ENCODE results near the gene ATG10. TPM values are rescaled to one million over a fixed set of nuclear protein-coding genes. Genes with fewer than 3 reads are reported as not detected.
A peak's percentile ranks its signal among the peaks of the same experiment; 100 is the strongest.
"Not testable (repeated sequence)": the region's sequence is repeated elsewhere in the genome, so short reads cannot be mapped to it uniquely, and the experiment has no call there.

Gene ATG10
- total and polyA plus RNA-seq, 2 donors, result 10.4 to 12.7 TPM

- H3K4me1 ChIP-seq (ENCODE audit: control insufficient read depth in 2 of 2, insufficient read depth in 2 of 2, low read length in 2 of 2); H3K4me3 ChIP-seq (ENCODE audit: low read length in 2 of 2); H3K27ac ChIP-seq (ENCODE audit: low read depth in 1 of 2, low read length in 1 of 2); H3K9me3 ChIP-seq (ENCODE audit: control insufficient read depth in 2 of 2, insufficient read depth in 1 of 2, low read length in 1 of 2); H3K27me3 ChIP-seq (ENCODE audit: control insufficient read depth in 2 of 2, insufficient read depth in 1 of 2, low read length in 1 of 2); DNase-seq (ENCODE audit: low read depth in 6 of 9, low spot score in 9 of 9): not testable (repeated sequence)
- peaks cover 19 to 35% of the 10 kb centered on the region in 2 donors for H3K36me3 ChIP-seq (ENCODE audit: control insufficient read depth in 2 of 2, insufficient read depth in 2 of 2, low read length in 1 of 2)
- WGBS, result 93% methylated on average over 24 of the region's 24 CpGs
Measured at GRCh38 chr5:82272571-82273356, 300.9 kb downstream of the ATG10 start.

GRCh38 chr5:82273426-82273825, 301.6 kb downstream of the ATG10 start:
- not testable (repeated sequence) for H3K27me3 ChIP-seq (ENCODE audit: control insufficient read depth in 2 of 2, insufficient read depth in 1 of 2, low read length in 1 of 2); H3K27ac ChIP-seq (ENCODE audit: low read depth in 1 of 2, low read length in 1 of 2); H3K4me1 ChIP-seq (ENCODE audit: control insufficient read depth in 2 of 2, insufficient read depth in 2 of 2, low read length in 2 of 2); DNase-seq (ENCODE audit: low read depth in 6 of 9, low spot score in 9 of 9); H3K9me3 ChIP-seq (ENCODE audit: control insufficient read depth in 2 of 2, insufficient read depth in 1 of 2, low read length in 1 of 2); H3K4me3 ChIP-seq (ENCODE audit: low read length in 2 of 2)
- peaks cover 19 to 35% of the 10 kb centered on the region in 2 donors for H3K36me3 ChIP-seq (ENCODE audit: control insufficient read depth in 2 of 2, insufficient read depth in 2 of 2, low read length in 1 of 2)
- WGBS, result 96% methylated on average over 4 of the region's 4 CpGs

- DNase-seq (ENCODE audit: low read depth in 6 of 9, low spot score in 9 of 9), result no peak
- Histone ChIP-seq H3K4me3 (ENCODE audit: low read length in 2 of 2) (no peak overlapping the region), H3K27ac (ENCODE audit: low read depth in 1 of 2, low read length in 1 of 2) (no peak overlapping the region), H3K9me3 (ENCODE audit: control insufficient read depth in 2 of 2, insufficient read depth in 1 of 2, low read length in 1 of 2) (no peaks in the 10 kb centered on the region), H3K4me1 (ENCODE audit: control insufficient read depth in 2 of 2, insufficient read depth in 2 of 2, low read length in 2 of 2) (peaks cover 8 to 12% of the 10 kb centered on the region in 2 donors), H3K36me3 (ENCODE audit: control insufficient read depth in 2 of 2, insufficient read depth in 2 of 2, low read length in 1 of 2) (peaks cover 19 to 33% of the 10 kb centered on the region in 2 donors), H3K27me3 (ENCODE audit: control insufficient read depth in 2 of 2, insufficient read depth in 1 of 2, low read length in 1 of 2) (no peaks in the 10 kb centered on the region)
- WGBS, result 98% methylated on average over 31 of the region's 31 CpGs
Measured at GRCh38 chr5:82274343-82275211, 302.8 kb downstream of the ATG10 start.

GRCh38 chr5:82275216-82275664, 303.4 kb downstream of the ATG10 start:
- no peaks in the 10 kb centered on the region for H3K27me3 ChIP-seq (ENCODE audit: control insufficient read depth in 2 of 2, insufficient read depth in 1 of 2, low read length in 1 of 2)
- no peaks in the 10 kb centered on the region for H3K9me3 ChIP-seq (ENCODE audit: control insufficient read depth in 2 of 2, insufficient read depth in 1 of 2, low read length in 1 of 2)
- WGBS, result 100% methylated on average over 1 of the region's 1 CpG
- no peak overlapping the region for H3K4me3 ChIP-seq (ENCODE audit: low read length in 2 of 2)
- peaks cover 19 to 33% of the 10 kb centered on the region in 2 donors for H3K36me3 ChIP-seq (ENCODE audit: control insufficient read depth in 2 of 2, insufficient read depth in 2 of 2, low read length in 1 of 2)
- peaks cover 8 to 12% of the 10 kb centered on the region in 2 donors for H3K4me1 ChIP-seq (ENCODE audit: control insufficient read depth in 2 of 2, insufficient read depth in 2 of 2, low read length in 2 of 2)
- no peak overlapping the region for H3K27ac ChIP-seq (ENCODE audit: low read depth in 1 of 2, low read length in 1 of 2)
- DNase-seq (ENCODE audit: low read depth in 6 of 9, low spot score in 9 of 9), result no peak

GRCh38 chr5:82276800-82277612, 305.2 kb downstream of the ATG10 start:
- WGBS, result 74% methylated on average over 11 of the region's 11 CpGs
- peaks cover 19 to 33% of the 10 kb centered on the region in 2 donors for H3K36me3 ChIP-seq (ENCODE audit: control insufficient read depth in 2 of 2, insufficient read depth in 2 of 2, low read length in 1 of 2)
- DNase-seq (ENCODE audit: low read depth in 6 of 9, low spot score in 9 of 9), result no peak
- no peaks in the 10 kb centered on the region for H3K27me3 ChIP-seq (ENCODE audit: control insufficient read depth in 2 of 2, insufficient read depth in 1 of 2, low read length in 1 of 2)
- peak overlapping the region; percentile 74 to 77 for H3K4me3 ChIP-seq (ENCODE audit: low read length in 2 of 2)
- H3K27ac ChIP-seq (ENCODE audit: low read depth in 1 of 2, low read length in 1 of 2), result no peak overlapping the region
- no peaks in the 10 kb centered on the region for H3K9me3 ChIP-seq (ENCODE audit: control insufficient read depth in 2 of 2, insufficient read depth in 1 of 2, low read length in 1 of 2)
- H3K4me1 ChIP-seq (ENCODE audit: control insufficient read depth in 2 of 2, insufficient read depth in 2 of 2, low read length in 2 of 2), result peaks cover 8 to 12% of the 10 kb centered on the region in 2 donors

GRCh38 chr5:82277613-82277986, 305.8 kb downstream of the ATG10 start:
- DNase-seq (ENCODE audit: low read depth in 6 of 9, low spot score in 9 of 9), result peak in 2 of 9 donors; percentile 8
- WGBS, result 2% methylated on average over 15 of the region's 15 CpGs
- H3K27me3 ChIP-seq (ENCODE audit: control insufficient read depth in 2 of 2, insufficient read depth in 1 of 2, low read length in 1 of 2), result no peaks in the 10 kb centered on the region
- H3K27ac ChIP-seq (ENCODE audit: low read depth in 1 of 2, low read length in 1 of 2), result peak overlapping the region; percentile 73 to 75
- H3K4me1 ChIP-seq (ENCODE audit: control insufficient read depth in 2 of 2, insufficient read depth in 2 of 2, low read length in 2 of 2), result peaks cover 8 to 12% of the 10 kb centered on the region in 2 donors
- H3K36me3 ChIP-seq (ENCODE audit: control insufficient read depth in 2 of 2, insufficient read depth in 2 of 2, low read length in 1 of 2), result peaks cover 19 to 33% of the 10 kb centered on the region in 2 donors
- H3K9me3 ChIP-seq (ENCODE audit: control insufficient read depth in 2 of 2, insufficient read depth in 1 of 2, low read length in 1 of 2), result no peaks in the 10 kb centered on the region
- H3K4me3 ChIP-seq (ENCODE audit: low read length in 2 of 2), result peak overlapping the region; percentile 74 to 77

- peak within 1 kb of the TSS; percentile 73 to 75 for H3K27ac ChIP-seq (ENCODE audit: low read depth in 1 of 2, low read length in 1 of 2)
- H3K36me3 ChIP-seq (ENCODE audit: control insufficient read depth in 2 of 2, insufficient read depth in 2 of 2, low read length in 1 of 2), result peaks cover 19 to 33% of the 10 kb centered on the region in 2 donors
- WGBS, result under 1% methylated on average over 60 of the region's 60 CpGs
- DNase-seq (ENCODE audit: low read depth in 6 of 9, low spot score in 9 of 9), result peak; percentile 87 to 98 (median 90)
- no peaks in the 10 kb centered on the region for H3K9me3 ChIP-seq (ENCODE audit: control insufficient read depth in 2 of 2, insufficient read depth in 1 of 2, low read length in 1 of 2)
- H3K27me3 ChIP-seq (ENCODE audit: control insufficient read depth in 2 of 2, insufficient read depth in 1 of 2, low read length in 1 of 2), result no peaks in the 10 kb centered on the region
- peaks cover 8 to 12% of the 10 kb centered on the region in 2 donors for H3K4me1 ChIP-seq (ENCODE audit: control insufficient read depth in 2 of 2, insufficient read depth in 2 of 2, low read length in 2 of 2)
- peak within 1 kb of the TSS; percentile 74 to 77 for H3K4me3 ChIP-seq (ENCODE audit: low read length in 2 of 2)
Measured at GRCh38 chr5:82277987-82278710, 306.3 kb downstream of the ATG10 start, which contains the start of gene RPS23. Gene RPS23 (minus strand): TSS chr5:82278354. CDS start chr5:82278323, 31 bp downstream.

GRCh38 chr5:82278711-82279370, 307.0 kb downstream of the ATG10 start:
- no peak for DNase-seq (ENCODE audit: low read depth in 6 of 9, low spot score in 9 of 9)
- H3K4me3 ChIP-seq (ENCODE audit: low read length in 2 of 2), result peak overlapping the region; percentile 74 to 77
- peaks cover 8 to 12% of the 10 kb centered on the region in 2 donors for H3K4me1 ChIP-seq (ENCODE audit: control insufficient read depth in 2 of 2, insufficient read depth in 2 of 2, low read length in 2 of 2)
- H3K27me3 ChIP-seq (ENCODE audit: control insufficient read depth in 2 of 2, insufficient read depth in 1 of 2, low read length in 1 of 2), result no peaks in the 10 kb centered on the region
- peak overlapping the region in 1 of 2 donors; percentile 73 for H3K27ac ChIP-seq (ENCODE audit: low read depth in 1 of 2, low read length in 1 of 2)
- H3K9me3 ChIP-seq (ENCODE audit: control insufficient read depth in 2 of 2, insufficient read depth in 1 of 2, low read length in 1 of 2), result no peaks in the 10 kb centered on the region
- WGBS, result 42% methylated on average over 19 of the region's 19 CpGs
- H3K36me3 ChIP-seq (ENCODE audit: control insufficient read depth in 2 of 2, insufficient read depth in 2 of 2, low read length in 1 of 2), result peaks cover 19 to 30% of the 10 kb centered on the region in 2 donors

Measured in thymus (tissue), 11 donors.